Bone marrow (tissue), 2 donors: ENCODE data around the gene AFF3.
"Not testable (repeated sequence)": the region's sequence is repeated elsewhere in the genome, so short reads cannot be mapped to it uniquely, and the experiment has no call there.

ENCODE experiments used
- DNase-seq, 2 donors: peaks; one replicate each; lab custom pipeline; 2025; lab: John Stamatoyannopoulos, UW

The AFF3 gene

GRCh38 chr2:100148883-100149282 is 6.5 kb upstream of the AFF3 start:
- no peak for DNase-seq

GRCh38 chr2:100146657-100146960 is 4.2 kb upstream of the AFF3 start:
- DNase-seq, result no peak

DNA sequence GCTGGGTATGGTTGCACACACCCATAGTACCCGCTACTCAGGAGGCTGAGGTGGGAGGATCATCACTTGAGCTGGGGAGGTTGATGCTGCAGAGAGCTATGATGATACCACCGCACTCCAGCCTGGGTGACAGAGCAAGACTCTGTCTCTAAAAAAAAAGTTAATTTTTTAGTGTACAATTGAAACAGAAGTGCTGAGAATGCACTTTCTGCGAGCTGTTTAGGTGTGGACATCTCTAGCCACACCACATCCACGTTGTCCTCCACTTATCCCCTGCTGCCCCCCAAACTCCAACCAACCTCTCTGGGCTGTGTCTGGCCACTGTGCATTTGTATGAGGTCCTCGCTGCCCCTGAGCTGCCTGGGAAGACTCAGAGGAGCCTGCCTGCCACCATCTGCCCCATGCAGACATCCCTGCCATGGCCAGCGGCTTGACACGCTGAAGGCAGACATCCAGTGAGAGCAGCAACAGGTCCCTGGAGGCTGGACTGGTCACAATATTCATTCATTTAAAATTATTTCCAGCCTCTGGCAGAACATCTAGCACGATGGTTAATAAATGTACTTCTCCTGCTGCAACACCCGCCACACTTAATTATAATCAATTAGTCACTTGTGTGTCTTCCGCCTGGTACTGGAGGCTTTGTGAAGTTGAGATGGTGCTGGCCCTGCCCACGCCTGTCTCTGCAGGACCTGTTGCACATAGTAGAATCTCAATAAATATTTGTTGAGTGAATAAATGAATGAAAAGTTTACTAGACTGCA is 3.7 kb upstream of the AFF3 start:
- no peak for DNase-seq

DNA sequence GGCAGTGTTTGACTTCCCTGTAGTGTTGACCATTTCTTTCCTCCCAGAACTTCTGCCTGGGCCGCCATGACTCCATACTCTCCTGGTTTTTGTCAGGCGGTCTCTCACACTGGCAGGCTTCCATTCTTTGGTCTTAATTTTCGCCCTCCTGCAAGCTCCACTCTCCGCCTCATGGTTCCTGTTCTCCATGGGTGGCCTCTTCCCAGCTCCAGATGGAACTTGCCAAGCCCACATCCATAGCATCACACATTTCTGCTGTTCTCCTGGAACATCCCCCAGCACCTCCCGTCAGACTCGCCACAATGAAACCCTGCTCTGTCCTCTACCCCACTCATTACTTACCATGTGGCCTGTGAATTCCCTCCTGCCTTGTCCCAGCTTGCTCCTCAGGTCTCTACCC is 896 bp upstream of the AFF3 start:
- no peak for DNase-seq

DNA sequence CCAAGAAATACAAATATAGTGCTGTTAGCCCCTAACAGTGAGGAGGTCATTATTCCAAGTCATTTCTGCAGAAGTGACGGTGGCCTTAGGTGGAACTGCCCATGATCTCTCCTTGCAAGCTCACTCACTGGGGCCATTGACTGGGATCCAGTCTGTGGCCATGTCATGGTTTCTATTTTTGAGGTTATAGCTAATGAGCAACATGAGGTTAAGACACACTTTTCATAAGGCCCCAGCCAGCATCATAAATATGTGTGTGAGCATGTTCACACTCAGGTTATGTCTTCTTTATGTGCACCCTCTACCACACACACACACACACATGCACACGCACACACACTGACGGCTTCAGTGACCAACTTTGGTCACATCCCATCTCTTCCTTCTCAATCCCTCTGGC is 484 bp downstream of the AFF3 start:
- no peak for DNase-seq

GRCh38 chr2:100140582-100140981 is 1.8 kb downstream of the AFF3 start:
- no peak for DNase-seq

GRCh38 chr2:100137866-100138570 is 4.4 kb downstream of the AFF3 start:
- DNase-seq, result no peak

- no peak for DNase-seq
Observed at GRCh38 chr2:100137318-100137717, 5.1 kb downstream of the AFF3 start.

- no peak for DNase-seq
Observed at GRCh38 chr2:100136310-100136709, 6.1 kb downstream of the AFF3 start.

DNA sequence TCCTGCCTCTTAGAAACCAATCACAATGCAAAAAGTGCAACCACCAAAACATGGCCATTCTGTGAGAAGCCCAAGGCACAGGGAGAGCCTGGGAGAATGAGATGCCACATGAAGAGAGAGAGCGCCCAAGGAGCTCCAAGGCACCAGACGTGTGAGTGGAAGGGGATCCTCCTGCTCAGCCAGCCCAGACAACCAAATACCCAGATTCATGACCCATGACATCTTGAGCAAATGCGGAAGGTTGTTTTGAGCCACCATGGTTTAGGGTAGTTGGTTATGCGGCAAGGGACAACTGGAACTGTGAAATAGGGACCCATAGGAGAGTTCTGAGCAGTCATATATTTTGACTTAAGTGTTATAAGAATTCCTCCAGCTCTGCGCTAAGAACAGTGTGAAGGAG is 7.0 kb downstream of the AFF3 start:
- no peak for DNase-seq

- DNase-seq, result no peak
Observed at GRCh38 chr2:100130595-100131391, 11.6 kb downstream of the AFF3 start.

- DNase-seq, result no peak
Observed at GRCh38 chr2:100126897-100127401, 15.4 kb downstream of the AFF3 start.

- no peak for DNase-seq
Observed at GRCh38 chr2:100126201-100126600, 16.2 kb downstream of the AFF3 start.

GRCh38 chr2:100125626-100126025 is 16.8 kb downstream of the AFF3 start:
- DNase-seq, result no peak

GRCh38 chr2:100124761-100125160 is 17.6 kb downstream of the AFF3 start:
- DNase-seq, result no peak

- no peak for DNase-seq
Observed at GRCh38 chr2:100121124-100121718, 21.2 kb downstream of the AFF3 start.

GRCh38 chr2:100119235-100119634 is 23.2 kb downstream of the AFF3 start:
- DNase-seq, result no peak

DNA sequence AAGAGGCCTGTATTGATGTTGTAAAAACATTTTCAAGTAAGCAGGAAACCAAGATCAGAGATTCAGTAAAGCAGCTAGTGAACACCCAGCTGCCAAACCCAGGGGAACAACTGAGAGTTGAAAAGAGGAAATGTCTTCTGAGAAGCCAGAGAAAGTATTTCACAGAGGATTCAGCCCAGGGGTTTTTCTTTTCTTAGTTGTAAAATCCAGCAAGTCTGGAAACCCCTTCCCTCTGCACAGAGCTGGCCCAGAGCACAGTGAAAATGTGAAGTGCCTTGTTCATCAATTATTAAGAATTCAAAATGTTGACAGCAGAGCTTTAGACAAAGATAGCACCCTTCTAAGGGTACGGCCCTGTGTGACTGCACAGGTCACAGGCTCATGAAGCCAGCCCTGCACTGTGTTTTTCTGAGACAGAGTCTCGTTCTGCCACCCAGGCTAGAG is 28.4 kb downstream of the AFF3 start:
- DNase-seq, result no peak

DNA sequence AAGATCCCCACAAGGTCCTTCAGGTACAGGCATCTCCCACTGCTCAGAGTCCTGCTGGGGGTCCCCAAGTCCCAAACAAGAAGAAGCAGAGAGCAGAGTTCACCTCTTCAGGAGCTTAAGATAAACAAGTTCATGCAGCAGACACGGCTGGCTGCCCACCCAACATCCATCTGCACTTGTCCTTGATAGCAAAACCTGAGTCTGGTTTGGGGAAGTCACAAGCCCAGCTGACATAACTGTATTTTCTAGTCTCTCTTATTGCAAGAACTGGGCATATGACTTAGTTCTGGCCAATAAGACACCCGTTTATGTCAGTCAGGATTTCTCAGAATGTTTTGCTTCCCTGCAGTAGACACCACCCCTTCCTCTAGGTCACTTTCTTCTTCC is 31.8 kb downstream of the AFF3 start:
- DNase-seq, result no peak

DNA sequence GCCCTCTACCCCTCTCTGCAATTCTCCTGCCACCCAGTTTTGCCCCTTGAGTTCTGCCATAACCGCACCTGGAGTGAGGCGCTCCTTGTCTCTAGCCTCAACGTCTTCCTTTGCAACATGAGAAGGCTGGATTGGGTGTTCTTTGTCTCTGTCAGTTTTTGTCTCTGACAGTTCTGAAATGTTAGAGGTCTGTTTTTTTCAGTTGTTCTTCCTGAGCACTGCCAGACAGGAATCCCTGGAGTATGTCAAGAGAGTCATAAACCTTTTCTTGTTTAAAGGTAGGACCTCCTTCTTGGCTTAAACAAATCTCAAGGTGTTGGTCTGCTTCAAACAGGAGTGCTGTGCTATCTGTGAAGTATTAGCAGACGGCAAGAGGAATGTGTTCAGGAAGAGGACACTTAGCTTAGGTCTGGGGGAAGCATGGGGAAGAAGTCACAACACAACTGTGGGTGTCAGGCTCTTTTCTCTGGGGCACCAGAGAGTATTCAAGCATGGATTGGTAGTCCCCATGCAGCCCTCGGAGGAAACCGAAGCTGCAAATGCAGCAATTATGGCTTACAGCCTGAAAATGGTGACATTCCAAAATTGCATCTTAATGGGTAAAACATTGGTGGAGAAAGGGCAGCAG is 32.3 kb downstream of the AFF3 start:
- DNase-seq, result no peak

DNA sequence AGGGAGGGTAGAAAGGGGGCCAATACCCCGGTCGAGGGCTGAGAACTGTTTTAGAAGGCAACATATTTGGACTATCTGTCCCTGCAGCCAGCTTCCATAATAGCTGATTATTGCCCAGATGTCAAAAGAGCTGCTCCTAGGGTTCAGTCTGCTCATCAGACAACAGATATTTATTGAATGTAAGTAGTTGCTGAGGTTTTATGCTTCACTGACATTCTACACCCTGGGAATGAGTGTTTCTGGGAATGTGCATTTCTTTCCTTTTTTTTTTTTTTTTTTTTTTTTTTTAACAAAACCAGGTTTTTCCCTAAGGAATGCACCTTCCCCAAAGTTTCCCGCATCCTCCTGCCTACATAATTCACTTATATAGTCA is 33.8 kb downstream of the AFF3 start:
- not testable (repeated sequence) for DNase-seq
